ENCODE data around the gene SYF2.
"Not testable (repeated sequence)": the region's sequence is repeated elsewhere in the genome, so short reads cannot be mapped to it uniquely, and the experiment has no call there.

SYF2 gene

GRCh38 chr1:25232027-25232865, at the start of gene SYF2:
Gene SYF2 (minus strand): TSS chr1:25232502. CDS start chr1:25232467, 35 bp downstream.
- H3K4me3 ChIP-seq (ENCODE audit: low read depth, low read length) = peak within 1 kb of the TSS; percentile 86
- peak; percentile 94 for DNase-seq (ENCODE audit: low read depth, low spot score)
- no peak for TF ChIP-seq CTCF (IDR thresholded peaks at IDR 0.05; ENCODE audit: low read depth, low read length)
- in situ Hi-C loops (cut with HindIII; ENCODE audit: low sequenced_read_pairs) = no loop called here

DNA sequence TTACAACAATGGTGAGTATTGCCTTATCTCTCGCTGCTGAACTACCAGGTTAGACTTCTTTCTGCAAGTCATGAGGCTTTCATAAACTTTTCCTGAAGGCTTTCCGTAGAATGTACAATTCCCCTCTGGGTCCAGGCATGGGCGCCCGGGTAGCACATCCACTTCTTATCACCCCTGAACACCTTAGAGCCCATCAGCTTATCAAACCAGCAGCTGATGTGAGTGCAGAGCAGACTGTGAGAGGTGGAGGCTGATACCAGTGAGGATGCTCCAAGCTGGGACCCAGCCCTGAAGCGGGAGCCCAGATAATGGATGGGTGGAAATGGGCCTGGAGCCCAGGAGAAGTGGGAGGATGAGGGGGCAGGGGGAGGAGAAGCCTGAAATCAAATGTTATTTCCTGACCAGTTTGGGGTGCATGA, 47.4 kb upstream of the SYF2 start:
- in situ Hi-C loops (cut with HindIII; ENCODE audit: low sequenced_read_pairs); H3K4me3 ChIP-seq (ENCODE audit: low read depth, low read length); DNase-seq (ENCODE audit: low read depth, low spot score): not testable (repeated sequence)

- in situ Hi-C loops (cut with HindIII; ENCODE audit: low sequenced_read_pairs); H3K4me3 ChIP-seq (ENCODE audit: low read depth, low read length); DNase-seq (ENCODE audit: low read depth, low spot score): not testable (repeated sequence)
These were observed 46.5 kb upstream of the SYF2 start for GRCh38 chr1:25278790-25279189.

GRCh38 chr1:25278358-25278757, 46.1 kb upstream of the SYF2 start:
- in situ Hi-C loops (cut with HindIII; ENCODE audit: low sequenced_read_pairs); DNase-seq (ENCODE audit: low read depth, low spot score); H3K4me3 ChIP-seq (ENCODE audit: low read depth, low read length): not testable (repeated sequence)

DNA sequence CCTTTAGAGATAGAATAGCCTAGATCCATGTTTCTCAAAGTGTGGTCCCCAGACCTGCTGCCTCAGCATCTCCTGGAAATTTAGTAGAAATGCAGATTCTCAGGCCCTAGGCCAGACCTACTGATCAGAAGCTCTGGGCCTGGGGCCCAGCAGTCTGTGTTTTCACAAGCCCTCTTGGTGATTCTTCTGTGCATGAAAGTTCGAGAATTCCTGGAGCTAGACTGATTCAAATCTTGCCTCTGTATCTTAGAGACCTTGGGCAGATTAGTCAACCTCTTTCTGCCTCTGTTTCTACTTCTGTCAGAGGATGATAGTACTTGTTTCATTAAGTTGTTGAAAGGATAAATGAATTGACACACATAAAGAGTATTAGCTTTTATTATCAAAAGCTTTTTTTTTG, 45.0 kb upstream of the SYF2 start:
- H3K4me3 ChIP-seq (ENCODE audit: low read depth, low read length); in situ Hi-C loops (cut with HindIII; ENCODE audit: low sequenced_read_pairs); DNase-seq (ENCODE audit: low read depth, low spot score): not testable (repeated sequence)

GRCh38 chr1:25275648-25276047, 43.3 kb upstream of the SYF2 start:
- H3K4me3 ChIP-seq (ENCODE audit: low read depth, low read length); DNase-seq (ENCODE audit: low read depth, low spot score); in situ Hi-C loops (cut with HindIII; ENCODE audit: low sequenced_read_pairs): not testable (repeated sequence)

- H3K4me3 ChIP-seq (ENCODE audit: low read depth, low read length); DNase-seq (ENCODE audit: low read depth, low spot score); in situ Hi-C loops (cut with HindIII; ENCODE audit: low sequenced_read_pairs): not testable (repeated sequence)
These were observed 39.9 kb upstream of the SYF2 start, which contains the start of gene RHD for GRCh38 chr1:25272238-25272637. Gene RHD (plus strand): TSS chr1:25272509. CDS start chr1:25272548, 39 bp downstream.

- DNase-seq (ENCODE audit: low read depth, low spot score); in situ Hi-C loops (cut with HindIII; ENCODE audit: low sequenced_read_pairs): not testable (repeated sequence)
- peak overlapping the region; percentile 35 for H3K4me3 ChIP-seq (ENCODE audit: low read depth, low read length)
These were observed 36.0 kb upstream of the SYF2 start for GRCh38 chr1:25268143-25268760.

DNA sequence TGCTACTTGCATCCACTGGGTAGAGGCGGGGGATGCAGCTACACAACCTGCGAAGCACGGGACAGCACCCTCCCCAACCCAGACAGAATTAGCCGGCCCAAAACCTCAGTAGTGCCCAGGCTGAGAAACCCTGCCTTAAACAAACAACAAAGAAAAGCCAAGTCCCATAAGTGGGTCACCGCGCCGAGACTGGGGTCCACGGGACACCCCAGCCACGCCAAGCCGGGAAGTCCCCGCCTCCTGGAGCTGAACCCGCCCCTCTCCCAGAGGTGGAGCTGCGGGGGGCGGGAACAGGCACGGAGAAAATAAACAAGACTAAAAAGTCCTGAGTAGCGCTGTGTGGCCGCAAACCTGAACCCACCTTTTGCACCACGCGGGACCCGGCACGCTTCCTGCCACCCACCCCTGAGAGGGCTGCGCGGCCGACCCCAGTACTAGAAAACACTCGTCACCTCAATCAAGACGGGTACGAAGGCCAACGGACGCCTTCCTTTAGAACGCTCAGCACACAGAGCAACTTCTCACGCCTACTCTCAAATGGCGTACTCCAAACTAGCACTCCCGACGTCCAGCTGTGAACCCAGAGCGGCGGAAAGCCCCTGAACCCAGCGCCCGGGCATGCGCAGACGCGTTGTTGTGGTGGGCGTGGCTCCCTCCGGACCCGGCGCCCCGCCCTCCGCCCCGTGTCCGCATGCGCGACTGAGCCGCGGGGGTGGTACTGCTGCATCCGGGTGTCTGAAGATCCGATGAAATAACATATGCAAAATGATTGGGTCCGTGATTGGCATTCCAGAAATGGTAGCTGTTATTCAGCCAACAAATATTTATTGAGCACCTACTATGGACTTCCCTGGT, 35.2 kb upstream of the SYF2 start:
- in situ Hi-C loops (cut with HindIII; ENCODE audit: low sequenced_read_pairs) = not testable (repeated sequence)
- peak overlapping the region; percentile 60 for H3K4me3 ChIP-seq (ENCODE audit: low read depth, low read length)
- DNase-seq (ENCODE audit: low read depth, low spot score) = peak; percentile 78

DNA sequence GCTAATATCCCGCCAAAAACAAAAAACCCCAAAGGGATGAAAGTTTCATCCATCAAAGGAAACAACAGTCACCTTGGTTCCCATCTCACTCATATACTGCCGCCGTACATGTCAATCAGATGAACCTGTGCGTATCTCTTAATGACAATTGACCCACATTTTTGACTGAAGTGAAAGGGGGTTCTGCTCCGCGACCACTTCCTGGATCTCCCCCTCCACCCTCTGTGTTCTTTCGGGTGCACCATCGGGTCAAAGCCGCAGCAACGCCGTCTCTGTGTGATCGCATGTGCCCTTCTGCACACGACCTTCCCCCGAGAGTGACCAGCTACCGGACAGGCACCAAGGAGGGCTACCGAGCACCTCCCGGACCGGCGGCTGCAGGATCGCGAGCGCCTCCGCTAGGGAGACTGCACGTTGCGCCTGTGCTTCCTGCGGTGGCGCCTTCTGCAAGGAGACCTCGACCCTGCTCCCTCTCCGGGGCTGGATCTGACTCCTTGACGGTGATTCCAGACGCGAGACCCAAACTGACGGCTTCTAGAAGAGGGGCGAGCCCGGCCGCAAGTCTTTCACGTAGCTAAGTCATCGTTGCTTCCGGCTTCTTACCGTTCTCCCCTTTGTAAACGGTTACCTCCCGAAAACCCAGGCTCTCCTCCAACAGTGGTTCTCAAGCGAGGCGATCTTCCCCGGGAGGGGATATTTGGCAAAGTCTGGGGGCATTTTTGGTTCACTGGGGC, 34.4 kb upstream of the SYF2 start:
- peak; percentile 20 for TF ChIP-seq CTCF (IDR thresholded peaks at IDR 0.05; ENCODE audit: low read depth, low read length)
- peak overlapping the region; percentile 59 for H3K4me3 ChIP-seq (ENCODE audit: low read depth, low read length)
- DNase-seq (ENCODE audit: low read depth, low spot score); in situ Hi-C loops (cut with HindIII; ENCODE audit: low sequenced_read_pairs): not testable (repeated sequence)

DNA sequence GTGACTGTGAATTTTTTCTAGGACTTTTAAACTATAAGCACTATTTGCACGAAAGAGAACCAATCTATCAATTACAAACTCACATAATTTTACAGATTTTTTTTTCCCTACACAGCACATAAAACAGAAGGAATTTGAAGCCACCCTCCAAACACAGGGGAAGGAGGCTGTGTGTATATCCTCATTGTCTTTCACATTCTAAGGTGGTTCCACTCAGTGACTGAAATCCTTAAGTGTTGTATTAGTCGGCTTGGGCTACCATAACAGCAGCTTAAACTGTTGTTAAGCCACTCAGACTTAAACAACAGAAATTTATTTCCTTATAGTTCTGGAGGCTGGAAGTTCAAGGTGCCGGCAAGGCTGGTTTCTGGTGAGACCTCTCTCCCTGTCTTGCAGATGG, 28.0 kb upstream of the SYF2 start:
- H3K4me3 ChIP-seq (ENCODE audit: low read depth, low read length); in situ Hi-C loops (cut with HindIII; ENCODE audit: low sequenced_read_pairs); DNase-seq (ENCODE audit: low read depth, low spot score): not testable (repeated sequence)

GRCh38 chr1:25259813-25260212, 27.5 kb upstream of the SYF2 start:
- in situ Hi-C loops (cut with HindIII; ENCODE audit: low sequenced_read_pairs); H3K4me3 ChIP-seq (ENCODE audit: low read depth, low read length): not testable (repeated sequence)
- peak; percentile 30 for DNase-seq (ENCODE audit: low read depth, low spot score)

Measured in astrocyte of the spinal cord (primary cell).